ENCODE results near the gene CYBC1.

CYBC1 gene

DNA sequence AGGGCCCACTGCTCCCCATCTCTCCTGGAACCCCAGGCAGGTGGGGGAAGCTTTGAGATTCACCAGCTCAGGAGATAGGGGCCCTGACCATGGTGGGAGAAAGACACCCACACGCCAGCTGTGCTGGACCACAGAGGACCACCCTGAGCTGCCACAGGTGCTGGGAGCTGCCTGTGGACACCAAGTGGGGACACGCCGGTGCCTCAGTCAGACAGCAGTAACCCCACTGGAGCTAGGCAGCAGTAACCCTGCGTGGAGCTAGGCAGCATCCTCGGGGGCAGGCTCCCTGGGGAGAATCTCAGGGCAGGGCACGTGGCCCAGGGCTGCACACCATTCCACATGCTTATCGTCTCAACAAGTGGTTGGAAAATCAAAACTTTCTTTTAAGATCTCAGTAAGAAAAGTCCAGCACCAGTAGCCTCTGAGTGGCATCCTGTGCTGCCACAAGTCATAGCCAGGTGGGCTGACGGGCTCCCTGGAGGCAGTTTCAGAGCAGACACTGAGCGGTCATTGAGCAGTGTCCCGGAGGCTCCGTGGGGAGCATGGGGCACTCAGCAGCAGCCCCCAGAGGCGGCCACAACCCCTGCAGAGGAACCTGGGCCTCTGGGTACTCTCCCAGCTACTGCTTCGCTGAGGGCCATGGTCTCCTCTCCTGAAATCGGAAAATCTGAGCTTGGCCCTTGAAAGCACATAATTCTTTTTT is 40.4 kb downstream of the CYBC1 start:
- H3K4me3 ChIP-seq (replicated peaks in 1 of 2; ENCODE audit: low read depth in 2 of 2, low read length in 2 of 2): no peak overlapping the region
- TF ChIP-seq CTCF (IDR thresholded peaks at IDR 0.05; ENCODE audit: low read depth, low read length): no peak
- no peak for DNase-seq (ENCODE audit: low read depth in 2 of 2)

DNA sequence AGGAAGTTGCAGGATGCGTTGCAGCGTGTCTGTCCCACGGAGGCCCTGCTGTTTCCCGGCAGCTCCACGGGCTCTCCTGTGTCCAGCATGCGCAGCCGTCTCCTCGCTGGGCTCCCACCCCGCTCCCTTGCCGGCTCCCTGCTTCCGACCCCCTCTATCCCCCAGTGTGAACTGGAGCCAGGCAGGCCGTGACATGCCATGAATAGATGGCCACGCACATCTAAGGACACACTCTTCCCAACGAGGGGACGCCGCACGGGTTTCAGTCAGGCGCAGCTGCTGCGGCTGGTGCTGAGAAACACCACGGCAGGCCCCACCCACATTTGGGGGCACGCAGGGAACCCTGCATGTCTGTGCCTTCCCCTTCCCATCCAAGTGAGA is 41.6 kb downstream of the CYBC1 start:
- no peak for TF ChIP-seq CTCF (IDR thresholded peaks at IDR 0.05; ENCODE audit: low read depth, low read length)
- DNase-seq (ENCODE audit: low read depth in 2 of 2): no peak
- H3K4me3 ChIP-seq (replicated peaks in 1 of 2; ENCODE audit: low read depth in 2 of 2, low read length in 2 of 2): no peak overlapping the region

DNA sequence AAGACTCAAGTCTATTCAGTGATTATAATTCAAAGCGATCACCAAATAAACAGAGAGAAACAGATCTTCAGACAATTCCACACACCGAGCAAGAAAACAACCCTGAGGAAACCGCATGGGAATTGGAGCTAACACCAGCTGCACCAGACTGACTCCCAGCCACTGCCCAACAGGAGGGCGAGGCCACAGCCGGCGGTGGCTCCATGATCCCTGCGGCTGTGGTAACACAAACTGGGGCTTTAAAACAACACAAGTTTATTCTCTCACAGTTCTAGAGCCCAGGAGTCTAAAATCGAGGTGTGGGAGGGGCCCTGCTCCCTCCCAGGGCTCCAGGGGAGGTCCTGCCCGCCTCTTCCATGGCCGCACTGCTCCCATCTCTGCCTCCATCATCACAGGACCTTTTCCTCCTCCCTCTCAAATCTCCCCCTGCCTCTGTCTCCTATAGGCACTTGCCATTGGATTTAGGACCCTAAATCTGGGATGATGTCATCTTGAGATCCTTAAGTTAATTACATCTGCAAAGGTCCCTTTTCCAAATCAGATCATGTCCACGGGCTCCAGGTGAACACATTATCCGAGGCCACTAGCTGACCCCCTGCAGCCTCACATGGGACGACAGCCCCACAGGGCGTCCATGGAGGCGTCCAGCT is 42.1 kb downstream of the CYBC1 start:
- DNase-seq (ENCODE audit: low read depth in 2 of 2): no peak
- H3K4me3 ChIP-seq (replicated peaks in 1 of 2; ENCODE audit: low read depth in 2 of 2, low read length in 2 of 2): no peak overlapping the region
- no peak for TF ChIP-seq CTCF (IDR thresholded peaks at IDR 0.05; ENCODE audit: low read depth, low read length)

DNA sequence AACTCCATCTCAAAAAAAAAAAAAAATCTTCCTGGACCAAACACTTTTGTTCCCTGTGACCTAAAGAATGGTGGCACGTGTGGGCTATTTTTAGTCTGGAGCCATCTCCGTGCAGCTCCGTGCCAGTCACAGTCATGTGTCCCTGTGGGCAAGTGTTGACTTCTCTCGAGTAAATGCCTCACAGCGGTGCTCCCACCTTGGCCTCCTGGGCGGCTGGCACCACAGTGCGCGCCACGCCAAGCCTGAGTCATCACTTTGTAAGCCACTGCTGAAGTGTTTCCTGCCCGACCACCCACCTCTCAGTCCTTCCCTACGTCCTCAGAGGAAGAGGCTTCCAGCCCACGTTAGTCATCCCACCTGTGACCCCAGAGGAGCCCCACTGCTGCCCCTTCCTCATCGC is 43.3 kb downstream of the CYBC1 start:
- no peak overlapping the region for H3K4me3 ChIP-seq (replicated peaks in 1 of 2; ENCODE audit: low read depth in 2 of 2, low read length in 2 of 2)
- no peak for TF ChIP-seq CTCF (IDR thresholded peaks at IDR 0.05; ENCODE audit: low read depth, low read length)
- DNase-seq (ENCODE audit: low read depth in 2 of 2): no peak

DNA sequence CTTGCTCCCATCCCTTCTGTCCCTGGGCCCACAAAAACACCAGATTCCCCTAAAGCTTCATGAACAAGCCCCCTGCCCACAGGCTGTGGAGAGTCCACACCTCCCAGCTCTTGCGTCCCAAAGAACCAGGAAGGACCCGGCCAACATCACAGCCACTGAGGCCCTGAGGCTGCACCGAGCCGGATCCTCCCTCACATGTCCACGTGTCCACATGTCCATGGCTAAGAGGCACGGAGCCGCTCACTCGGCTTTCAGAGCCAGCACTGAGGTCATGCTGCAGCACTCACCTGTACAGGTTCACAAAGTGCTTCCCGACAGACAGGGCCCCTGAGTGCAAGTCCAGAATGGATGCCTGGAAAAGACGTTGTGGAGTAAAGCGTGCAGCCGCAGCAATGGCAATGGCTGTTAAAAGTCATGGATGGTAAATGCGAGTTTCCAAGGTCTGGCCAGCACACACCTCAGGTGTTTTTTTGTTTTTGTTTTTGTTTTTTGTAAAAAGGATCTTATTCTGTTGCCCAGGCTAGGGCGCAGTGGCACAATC is 44.4 kb downstream of the CYBC1 start:
- H3K4me3 ChIP-seq (replicated peaks in 1 of 2; ENCODE audit: low read depth in 2 of 2, low read length in 2 of 2): no peak overlapping the region
- no peak for DNase-seq (ENCODE audit: low read depth in 2 of 2)
- no peak for TF ChIP-seq CTCF (IDR thresholded peaks at IDR 0.05; ENCODE audit: low read depth, low read length)

DNA sequence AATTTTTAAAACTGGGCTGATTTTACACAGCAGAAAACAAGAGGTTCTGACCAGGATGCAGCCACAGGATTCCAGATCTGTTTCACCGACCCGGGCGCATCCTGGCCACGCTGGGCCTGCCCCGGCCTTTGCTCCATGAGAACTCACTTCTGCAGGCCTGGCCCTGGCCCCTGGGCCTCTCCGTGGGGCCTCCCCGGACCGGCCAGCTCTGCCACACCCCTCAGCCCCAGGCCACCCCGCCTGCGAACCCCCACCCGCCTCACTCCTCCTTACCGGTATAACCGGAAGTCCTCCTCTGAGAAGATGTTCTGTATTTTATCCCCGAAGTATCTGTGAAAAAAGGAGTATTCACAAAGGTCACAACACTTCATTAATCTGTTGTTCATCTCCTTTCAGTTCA is 45.5 kb downstream of the CYBC1 start:
- TF ChIP-seq CTCF (IDR thresholded peaks at IDR 0.05; ENCODE audit: low read depth, low read length): no peak
- DNase-seq (ENCODE audit: low read depth in 2 of 2): no peak
- no peak overlapping the region for H3K4me3 ChIP-seq (replicated peaks in 1 of 2; ENCODE audit: low read depth in 2 of 2, low read length in 2 of 2)
